Keratinocyte (primary cell): ENCODE results near the gene SRD5A3. TPM values are rescaled to one million over a fixed set of nuclear protein-coding genes. Genes with fewer than 3 reads are reported as not detected.

Experiments used
- DNase-seq: peaks from one replicate; pipeline ENCODE4 v3.0.0-alpha.2; 2011; ENCODE audit warnings: low read depth, missing footprints, low spot score
- FAIRE-seq: peaks from 2 replicates; lab custom pipeline; 2011; peaks lifted over from hg19 to GRCh38; lab: Jason Lieb, UNC
- H2AFZ ChIP-seq: 2 replicates; pipeline ENCODE4 v1.6.0; 2012; ENCODE audit warnings: low read length, control low read depth, inconsistent platforms; ENCODE audit not compliant: control insufficient read depth
- H3K27ac ChIP-seq: 2 replicates; pipeline ENCODE4 v1.5.1; 2011; ENCODE audit warnings: low read length; ENCODE audit not compliant: control insufficient read depth, insufficient read depth
- H3K27me3 ChIP-seq: 3 replicates; pipeline ENCODE4 v1.6.0; 2011; ENCODE audit warnings: low read length; ENCODE audit not compliant: control insufficient read depth, insufficient read depth; ENCODE audit errors: extremely low read depth
- H3K36me3 ChIP-seq, 2 experiments: 2 replicates in 1 of 2; 3 replicates in 1 of 2; pipeline ENCODE4 v1.5.1; 2011; ENCODE audit warnings: low read length in 2 of 2, mild to moderate bottlenecking in 1 of 2; ENCODE audit not compliant: control insufficient read depth in 2 of 2, insufficient read depth in 2 of 2; ENCODE audit errors: extremely low read depth in 1 of 2
- H3K4me1 ChIP-seq: 3 replicates; pipeline ENCODE4 v1.5.1; 2011; ENCODE audit warnings: low read length; ENCODE audit not compliant: control insufficient read depth, insufficient read depth; ENCODE audit errors: extremely low read depth
- H3K4me2 ChIP-seq: 3 replicates; pipeline ENCODE4 v1.6.0; 2011; ENCODE audit warnings: low read depth, low read length; ENCODE audit not compliant: control insufficient read depth, insufficient read depth; ENCODE audit errors: extremely low read depth
- H3K4me3 ChIP-seq, 3 experiments: fragments of 200-600 bp in 1 of 3; sonication (generic) in 1 of 3; 2 replicates in 2 of 3; 3 replicates in 1 of 3; pipeline ENCODE4 v1.5.1; 2011 to 2016; ENCODE audit warnings: low read length in 3 of 3, mild to moderate bottlenecking in 3 of 3, control low read depth in 2 of 3, inconsistent platforms in 1 of 3, low read depth in 1 of 3, mixed read lengths in 1 of 3, mixed run types in 1 of 3, moderate library complexity in 1 of 3; ENCODE audit not compliant: control insufficient read depth in 2 of 3, insufficient read depth in 2 of 3; ENCODE audit errors: extremely low read depth in 1 of 3
- H3K79me2 ChIP-seq: 2 replicates; pipeline ENCODE4 v1.6.0; 2012; ENCODE audit warnings: low read length; ENCODE audit not compliant: control insufficient read depth, insufficient read depth
- H3K9ac ChIP-seq: 3 replicates; pipeline ENCODE4 v1.6.0; 2011; ENCODE audit warnings: low read length; ENCODE audit not compliant: control insufficient read depth, insufficient read depth; ENCODE audit errors: extremely low read depth
- H3K9me1 ChIP-seq: 3 replicates; pipeline ENCODE4 v1.6.0; 2011; ENCODE audit warnings: low read length; ENCODE audit not compliant: control insufficient read depth, insufficient read depth; ENCODE audit errors: extremely low read depth
- H3K9me3 ChIP-seq: 2 replicates; pipeline ENCODE4 v1.5.1; 2012; ENCODE audit warnings: low read depth, low read length; ENCODE audit not compliant: control insufficient read depth
- H4K20me1 ChIP-seq: 3 replicates; pipeline ENCODE4 v1.6.0; 2011; ENCODE audit warnings: low read length; ENCODE audit not compliant: control insufficient read depth, insufficient read depth; ENCODE audit errors: extremely low read depth
- CTCF ChIP-seq, 3 experiments: IDR thresholded peaks in 1 of 3; conservative IDR thresholded peaks in 1 of 3; optimal IDR thresholded peaks in 1 of 3; 2 replicates in 2 of 3; 3 replicates in 1 of 3; pipeline versions ENCODE3 to v1.5.1; 2011; ENCODE audit warnings: low read length in 3 of 3, mild to moderate bottlenecking in 3 of 3, moderate library complexity in 2 of 3, control low read depth in 1 of 3, inconsistent platforms in 1 of 3; ENCODE audit not compliant: insufficient read depth in 2 of 3; ENCODE audit errors: extremely low read depth in 1 of 3
- EZH2 ChIP-seq: IDR thresholded peaks from one replicate; pipeline ENCODE4 v1.6.1; 2012; ENCODE audit warnings: inconsistent platforms, mild to moderate bottlenecking, low read length, moderate library complexity
- dilution Hi-C: fragments of 300-500 bp; cut with MboI; formaldehyde crosslinking; loops from one replicate; pipeline ENCODE4 v1.7.0; 2020; ENCODE audit warnings: low sequenced_read_pairs; ENCODE audit not compliant: extremely low pct_ligation_motif_present
- polyA plus RNA-seq, 5 experiments: library from polyadenylated mRNA; depleted of rRNA in 3 of 5; stranded (reverse) in 3 of 5; stranded (forward) in 1 of 5; unstranded in 1 of 5; fragments of >200 nt; gene quantifications; 1 replicate in 1 of 5; 2 replicates in 3 of 5; 3 replicates in 1 of 5; pipeline versions ENCODE4 v1.2.1 to v1.2.3, GENCODE V29; 2011 to 2012; ENCODE audit warnings: missing spikeins in 2 of 5, low read depth in 1 of 5, low replicate concordance in 1 of 5

Gene SRD5A3
- polyA plus RNA-seq, 1 donor (not counting 4 experiments of a cell fraction or from before 2014, with no cell fraction given): 15.6 TPM

DNA sequence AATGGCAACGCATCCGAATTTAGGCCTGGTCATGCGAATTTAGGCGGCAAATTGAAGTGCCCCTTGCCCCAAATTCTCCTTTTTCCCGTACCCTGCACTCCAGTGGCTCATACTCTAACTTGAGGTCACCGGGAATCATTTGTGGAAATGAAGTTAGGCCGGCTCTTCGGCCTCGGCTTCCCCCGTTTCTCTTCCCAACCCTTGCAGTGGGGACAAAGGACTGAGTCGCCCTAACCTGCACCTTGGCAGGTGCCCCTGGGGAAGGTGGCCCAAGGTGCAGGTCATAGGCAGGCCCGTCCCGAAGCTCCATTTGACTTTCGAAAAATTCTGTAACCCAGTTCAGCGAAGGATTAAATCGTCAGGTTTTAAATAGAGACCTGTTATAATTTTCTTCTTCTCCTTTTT, 811 bp downstream of the SRD5A3 start:
- dilution Hi-C loops: no loop called here
- Histone ChIP-seq H3K27ac (peak overlapping the region; percentile 70), H3K4me2 (peak overlapping the region; percentile 97), H3K79me2 (no peaks in the 10 kb centered on the region), H3K4me3 (peak overlapping the region; percentile 71 to 82 (median 78)), H2AFZ (peak overlapping the region; percentile 93), H3K9me1 (no peaks in the 10 kb centered on the region), H3K4me1 (peaks cover 8% of the 10 kb centered on the region), H3K36me3 (no peaks in the 10 kb centered on the region), H3K9me3 (no peaks in the 10 kb centered on the region), H3K9ac (peak overlapping the region; percentile 86), H4K20me1 (no peaks in the 10 kb centered on the region), H3K27me3 (no peaks in the 10 kb centered on the region)
- FAIRE-seq: no peak
- DNase-seq: no peak
- TF ChIP-seq CTCF (optimal IDR thresholded peaks at IDR 0.05 in 1 of 3, IDR thresholded peaks at IDR 0.05 in 1 of 3, conservative IDR thresholded peaks at IDR 0.05 in 1 of 3; ENCODE audit: extremely low read depth in 1 of 3, insufficient read depth in 2 of 3, low read length in 3 of 3): no peak
- TF ChIP-seq EZH2: no peak

DNA sequence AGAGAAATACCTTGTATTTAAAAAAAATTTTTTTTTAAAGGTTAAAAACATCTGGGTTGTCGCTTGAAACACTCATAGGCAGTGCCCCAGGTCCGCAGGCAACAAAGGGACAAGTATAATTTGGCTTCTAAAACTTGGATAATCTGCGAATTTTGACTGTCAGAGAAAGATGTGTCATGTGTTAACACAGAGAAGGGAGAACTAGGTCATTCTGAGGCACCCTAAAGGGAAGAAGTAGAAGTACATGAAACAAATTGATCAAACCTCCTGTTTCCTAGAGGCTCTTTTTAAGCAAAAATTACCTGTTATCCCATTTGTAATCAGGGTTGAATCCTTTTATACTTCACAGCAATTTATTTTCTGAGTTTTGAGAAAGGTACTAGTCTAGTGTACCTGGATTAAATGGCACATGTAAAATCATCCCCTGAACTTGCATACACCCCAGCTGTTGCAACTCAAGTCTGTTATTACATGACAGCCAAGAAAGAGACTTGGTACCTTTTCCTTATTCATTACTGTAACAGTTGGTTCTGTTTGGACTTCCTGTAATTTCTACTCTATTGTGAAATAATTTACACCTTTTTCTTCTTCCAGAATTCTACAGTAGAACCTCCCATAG, 1.7 kb downstream of the SRD5A3 start:
- no peak for TF ChIP-seq CTCF (optimal IDR thresholded peaks at IDR 0.05 in 1 of 3, IDR thresholded peaks at IDR 0.05 in 1 of 3, conservative IDR thresholded peaks at IDR 0.05 in 1 of 3; ENCODE audit: extremely low read depth in 1 of 3, insufficient read depth in 2 of 3, low read length in 3 of 3)
- no peak for TF ChIP-seq EZH2
- H3K79me2 ChIP-seq: no peaks in the 10 kb centered on the region
- H3K9me3 ChIP-seq: no peaks in the 10 kb centered on the region
- peaks cover 8% of the 10 kb centered on the region for H3K4me1 ChIP-seq
- peak overlapping the region in 1 of 3 experiments; percentile 17 for H3K4me3 ChIP-seq
- dilution Hi-C loops: no loop called here
- H3K9me1 ChIP-seq: no peaks in the 10 kb centered on the region
- H3K27ac ChIP-seq: no peak overlapping the region
- no peak overlapping the region for H3K9ac ChIP-seq
- H4K20me1 ChIP-seq: no peaks in the 10 kb centered on the region
- no peak overlapping the region for H2AFZ ChIP-seq
- H3K27me3 ChIP-seq: no peaks in the 10 kb centered on the region
- no peak for FAIRE-seq
- H3K36me3 ChIP-seq: no peaks in the 10 kb centered on the region
- DNase-seq: no peak
- H3K4me2 ChIP-seq: peak overlapping the region; percentile 97
